Fibroblast of mammary gland (primary cell): ENCODE results near the gene PNLIPRP1.

ENCODE experiments used
- DNase-seq: peaks from one replicate; pipeline ENCODE4 v3.0.0-alpha.2; 2010; ENCODE audit warnings: low read depth
- H3K4me3 ChIP-seq: 2 replicates; pipeline ENCODE4 v1.5.1; 2011; ENCODE audit warnings: low read depth, mild to moderate bottlenecking, low read length, moderate library complexity; ENCODE audit not compliant: control insufficient read depth
- CTCF ChIP-seq: conservative IDR thresholded peaks from 2 replicates; pipeline ENCODE4 v1.5.1; 2011; ENCODE audit warnings: low read depth, low read length, inconsistent platforms; ENCODE audit not compliant: control insufficient read depth, insufficient read depth

PNLIPRP1 gene

GRCh38 chr10:116627386-116627933, 36.7 kb downstream of the PNLIPRP1 start:
- TF ChIP-seq CTCF = no peak
- no peak overlapping the region for H3K4me3 ChIP-seq
- DNase-seq = no peak

GRCh38 chr10:116629340-116629739, 38.6 kb downstream of the PNLIPRP1 start:
- no peak overlapping the region for H3K4me3 ChIP-seq
- no peak for TF ChIP-seq CTCF
- no peak for DNase-seq

- DNase-seq = no peak
- H3K4me3 ChIP-seq = no peak overlapping the region
- TF ChIP-seq CTCF = no peak
These were observed 39.3 kb downstream of the PNLIPRP1 start for GRCh38 chr10:116630020-116630419.

GRCh38 chr10:116631871-116632295, 41.1 kb downstream of the PNLIPRP1 start:
- no peak for TF ChIP-seq CTCF
- no peak for DNase-seq
- H3K4me3 ChIP-seq = no peak overlapping the region

GRCh38 chr10:116632596-116633215, 41.9 kb downstream of the PNLIPRP1 start:
- no peak for DNase-seq
- TF ChIP-seq CTCF = no peak

GRCh38 chr10:116633216-116633600, 42.4 kb downstream of the PNLIPRP1 start:
- H3K4me3 ChIP-seq = no peak overlapping the region
- no peak for DNase-seq
- TF ChIP-seq CTCF = no peak

More at GRCh38 chr10:116632596-116633215, 41.9 kb downstream of the PNLIPRP1 start:
- H3K4me3 ChIP-seq = no peak overlapping the region
